ENCODE measurements around the gene ALDH8A1.

Gene ALDH8A1, protein sequence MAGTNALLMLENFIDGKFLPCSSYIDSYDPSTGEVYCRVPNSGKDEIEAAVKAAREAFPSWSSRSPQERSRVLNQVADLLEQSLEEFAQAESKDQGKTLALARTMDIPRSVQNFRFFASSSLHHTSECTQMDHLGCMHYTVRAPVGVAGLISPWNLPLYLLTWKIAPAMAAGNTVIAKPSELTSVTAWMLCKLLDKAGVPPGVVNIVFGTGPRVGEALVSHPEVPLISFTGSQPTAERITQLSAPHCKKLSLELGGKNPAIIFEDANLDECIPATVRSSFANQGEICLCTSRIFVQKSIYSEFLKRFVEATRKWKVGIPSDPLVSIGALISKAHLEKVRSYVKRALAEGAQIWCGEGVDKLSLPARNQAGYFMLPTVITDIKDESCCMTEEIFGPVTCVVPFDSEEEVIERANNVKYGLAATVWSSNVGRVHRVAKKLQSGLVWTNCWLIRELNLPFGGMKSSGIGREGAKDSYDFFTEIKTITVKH

DNA sequence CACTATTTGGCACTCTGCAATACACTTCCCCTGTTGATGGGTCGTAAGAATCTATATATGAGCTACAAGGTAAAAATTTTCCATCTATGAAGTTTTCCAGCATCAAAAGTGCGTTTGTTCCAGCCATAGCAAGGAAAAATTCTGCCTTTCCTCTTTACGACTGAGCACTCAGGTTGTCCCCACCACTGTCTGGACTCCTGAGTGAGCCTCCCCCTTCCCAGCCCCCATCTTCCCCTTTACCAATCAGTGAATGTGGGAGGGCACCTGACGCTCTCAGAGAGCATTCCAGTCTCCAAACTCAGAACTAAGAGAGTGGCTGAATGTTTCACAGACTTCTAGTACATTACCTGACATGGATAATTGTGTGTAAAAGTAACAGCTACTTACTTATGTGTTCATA lies at the start of gene ALDH8A1:
TSS of gene ALDH8A1 (minus strand) at position 175 of the 400 bp plus-strand sequence. CDS start at position 127, 48 bp downstream.
- DNase-seq: no peak

DNA sequence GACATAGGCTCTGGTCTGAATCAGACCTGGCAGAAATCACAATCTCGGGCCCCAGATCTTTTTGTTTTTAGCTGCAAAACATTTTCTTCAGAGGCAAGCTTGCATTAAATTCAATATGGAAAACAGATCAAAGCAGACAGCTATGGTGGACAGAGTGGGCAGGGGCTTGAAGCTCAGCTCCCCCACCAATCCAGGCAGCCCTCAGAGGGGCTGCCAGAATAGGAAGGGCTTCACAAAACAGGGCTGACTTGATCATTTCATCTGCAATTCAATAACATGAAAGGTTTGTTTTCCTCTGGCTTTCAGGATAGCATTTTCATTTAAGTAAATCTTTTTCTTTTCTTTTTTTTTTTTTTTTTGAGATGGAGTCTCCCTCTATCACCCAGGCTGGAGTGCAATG lies 49.2 kb upstream of the ALDH8A1 start:
- no peak for DNase-seq

GRCh38 chr6:134997133-134997995 lies 47.5 kb upstream of the ALDH8A1 start:
- no peak for DNase-seq

GRCh38 chr6:134995536-134995935 lies 45.6 kb upstream of the ALDH8A1 start:
- DNase-seq: no peak

- DNase-seq: no peak
Measured at GRCh38 chr6:134994431-134994830, 44.5 kb upstream of the ALDH8A1 start.

DNA sequence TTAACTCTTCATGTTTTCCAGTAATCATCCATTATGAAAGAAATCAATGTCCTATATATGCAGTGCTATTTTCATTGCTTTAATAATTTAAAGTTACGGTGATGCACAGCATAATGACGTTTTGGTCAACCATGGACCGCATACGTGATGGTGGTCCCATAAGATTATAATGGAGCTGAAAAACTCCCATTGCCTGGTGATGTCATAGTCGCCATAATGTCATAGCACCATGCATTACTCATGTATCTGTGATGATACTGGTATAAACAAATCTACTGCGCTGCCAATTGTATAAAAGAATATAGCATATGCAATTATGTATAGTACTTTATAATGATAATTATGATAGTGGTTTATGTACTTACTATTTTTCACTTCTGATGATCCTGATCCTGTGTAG lies 42.3 kb upstream of the ALDH8A1 start:
- no peak for DNase-seq

DNA sequence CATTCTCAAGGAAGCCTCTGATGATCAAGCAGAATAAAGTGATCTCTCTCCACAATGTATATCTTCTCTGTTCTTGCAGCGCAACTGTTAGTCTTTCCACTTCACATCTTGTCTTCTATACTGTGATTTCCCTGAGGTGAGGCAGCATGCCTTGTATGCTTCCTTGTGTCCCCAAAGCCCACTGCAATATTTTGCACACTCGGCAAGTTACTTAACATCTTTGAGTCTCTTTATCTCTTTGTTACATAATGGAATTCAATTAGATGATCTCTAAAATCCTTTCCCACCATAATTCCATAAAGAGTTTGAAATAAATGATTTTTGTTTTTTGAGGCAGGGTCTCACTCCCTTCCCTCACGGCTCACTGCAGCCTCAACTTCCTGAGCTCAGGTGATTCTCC lies 40.4 kb upstream of the ALDH8A1 start:
- no peak for DNase-seq

GRCh38 chr6:134984821-134985220 lies 34.9 kb upstream of the ALDH8A1 start:
- DNase-seq: no peak

- DNase-seq: no peak
Measured at GRCh38 chr6:134983823-134984222, 33.9 kb upstream of the ALDH8A1 start.

GRCh38 chr6:134982161-134982560 lies 32.3 kb upstream of the ALDH8A1 start:
- DNase-seq: no peak

DNA sequence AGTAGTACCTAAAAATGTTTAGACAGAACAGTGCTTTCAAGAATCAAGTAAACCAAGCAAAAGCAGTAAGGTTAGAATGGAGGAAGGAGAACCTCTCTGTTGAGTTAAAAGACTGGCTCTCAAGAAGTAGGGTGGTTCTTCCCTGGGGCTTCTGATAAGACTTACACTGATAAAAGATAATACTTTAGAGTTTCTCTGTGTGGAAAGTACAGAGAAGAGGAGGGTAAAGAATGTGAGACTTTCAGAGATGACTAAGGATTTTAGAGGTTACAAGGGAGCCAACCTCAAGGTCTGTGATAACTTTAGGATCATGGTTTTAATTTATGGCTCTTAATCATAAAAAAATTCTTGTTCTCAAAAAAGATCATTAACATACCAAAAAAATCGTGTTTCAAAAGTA lies 30.9 kb upstream of the ALDH8A1 start:
- DNase-seq: no peak

DNA sequence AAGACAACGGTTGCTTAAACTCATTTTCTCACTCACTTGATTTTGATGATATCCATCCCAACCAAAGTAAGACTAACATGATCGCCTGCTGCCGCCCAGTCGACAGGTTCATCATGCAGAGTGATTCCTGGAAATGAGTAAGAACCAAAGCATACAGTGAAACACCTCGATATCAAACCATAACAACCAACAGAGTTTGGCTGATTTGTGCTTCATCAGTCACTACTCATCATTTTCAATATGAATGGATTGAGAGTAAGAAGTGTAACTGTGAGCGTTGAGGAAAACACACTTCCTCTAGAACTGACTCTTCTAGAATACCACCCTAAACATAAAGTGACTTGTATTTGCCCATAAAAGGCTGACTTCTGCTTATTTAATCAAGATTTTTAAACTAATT lies 29.2 kb upstream of the ALDH8A1 start:
- no peak for DNase-seq

- DNase-seq: no peak
Measured at GRCh38 chr6:134974370-134974769, 24.5 kb upstream of the ALDH8A1 start.

GRCh38 chr6:134967711-134968110 lies 17.8 kb upstream of the ALDH8A1 start:
- no peak for DNase-seq

DNA sequence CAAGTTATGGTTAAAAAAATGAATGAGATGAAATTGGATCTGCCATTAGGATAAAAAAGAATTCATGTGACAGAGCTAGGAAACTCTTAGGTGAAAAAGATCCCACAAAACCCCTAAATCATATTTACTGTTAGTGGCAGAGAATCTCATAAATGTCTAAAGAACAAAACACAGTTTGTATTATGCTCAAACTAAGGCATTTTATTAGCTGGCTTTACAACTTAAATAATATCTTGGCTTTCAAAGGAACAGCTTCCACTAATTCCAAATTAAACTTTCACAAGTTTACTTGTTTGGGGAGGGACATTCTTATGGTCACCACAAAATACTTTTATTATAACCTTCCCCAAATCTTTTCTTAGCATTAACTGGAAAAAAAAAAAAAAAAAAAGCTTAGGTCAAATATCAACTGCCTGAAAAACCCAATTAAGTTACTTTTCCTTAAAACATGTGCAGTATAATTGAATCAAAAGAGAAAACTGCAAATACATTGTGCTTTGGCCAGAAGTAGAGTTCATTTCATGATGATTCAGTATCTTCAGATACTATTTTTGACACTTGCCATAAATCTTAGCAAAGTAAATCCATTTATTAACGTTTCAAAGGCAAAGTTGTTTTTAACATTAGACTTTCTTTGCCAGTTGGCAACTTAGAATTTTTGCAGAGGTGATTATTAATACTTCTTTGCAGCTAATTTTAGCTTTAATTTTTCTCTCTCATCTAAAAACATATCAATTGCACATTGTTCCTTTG lies 14.7 kb upstream of the ALDH8A1 start:
- DNase-seq: no peak

GRCh38 chr6:134962421-134962820 lies 12.5 kb upstream of the ALDH8A1 start:
- no peak for DNase-seq

GRCh38 chr6:134961366-134961765 lies 11.5 kb upstream of the ALDH8A1 start:
- DNase-seq: no peak

DNA sequence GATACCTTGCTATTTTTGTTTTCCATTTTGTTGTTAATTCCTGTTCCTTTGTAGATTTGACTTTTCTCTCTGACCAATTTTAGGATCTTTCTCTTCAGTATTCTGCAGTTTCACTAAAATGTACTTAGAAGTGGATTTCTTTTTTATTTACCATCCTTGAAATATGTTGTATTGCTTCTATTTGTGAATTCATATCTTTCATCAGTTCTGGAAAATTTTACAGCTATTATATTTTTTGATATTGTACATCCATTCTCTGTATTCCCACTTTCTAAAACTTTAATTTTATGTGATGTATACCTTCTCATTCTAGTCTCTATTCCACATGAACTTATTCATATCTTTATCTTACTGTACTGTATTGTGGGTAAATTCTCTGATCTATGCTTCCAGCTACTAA lies 9.7 kb upstream of the ALDH8A1 start:
- DNase-seq: no peak

DNA sequence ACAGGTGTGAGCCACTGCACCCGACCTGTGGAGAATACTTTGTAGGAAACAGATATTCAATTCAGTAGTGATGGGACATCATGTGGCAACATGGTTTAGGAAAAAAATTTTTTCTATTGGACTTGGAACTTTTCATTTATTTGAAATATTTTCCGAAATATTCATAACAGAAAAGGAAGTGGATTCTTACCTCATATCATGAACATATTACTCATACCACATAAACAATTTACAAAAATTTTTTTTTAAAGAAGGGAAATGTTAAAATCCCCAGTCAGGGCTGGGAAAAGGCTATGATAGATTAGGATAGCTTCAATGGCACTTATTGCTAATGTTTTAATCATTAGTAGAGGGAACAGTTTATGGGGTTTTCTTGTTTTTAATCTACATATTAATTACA lies 6.8 kb upstream of the ALDH8A1 start:
- DNase-seq: no peak

GRCh38 chr6:134956032-134956431 lies 6.1 kb upstream of the ALDH8A1 start:
- no peak for DNase-seq

DNA sequence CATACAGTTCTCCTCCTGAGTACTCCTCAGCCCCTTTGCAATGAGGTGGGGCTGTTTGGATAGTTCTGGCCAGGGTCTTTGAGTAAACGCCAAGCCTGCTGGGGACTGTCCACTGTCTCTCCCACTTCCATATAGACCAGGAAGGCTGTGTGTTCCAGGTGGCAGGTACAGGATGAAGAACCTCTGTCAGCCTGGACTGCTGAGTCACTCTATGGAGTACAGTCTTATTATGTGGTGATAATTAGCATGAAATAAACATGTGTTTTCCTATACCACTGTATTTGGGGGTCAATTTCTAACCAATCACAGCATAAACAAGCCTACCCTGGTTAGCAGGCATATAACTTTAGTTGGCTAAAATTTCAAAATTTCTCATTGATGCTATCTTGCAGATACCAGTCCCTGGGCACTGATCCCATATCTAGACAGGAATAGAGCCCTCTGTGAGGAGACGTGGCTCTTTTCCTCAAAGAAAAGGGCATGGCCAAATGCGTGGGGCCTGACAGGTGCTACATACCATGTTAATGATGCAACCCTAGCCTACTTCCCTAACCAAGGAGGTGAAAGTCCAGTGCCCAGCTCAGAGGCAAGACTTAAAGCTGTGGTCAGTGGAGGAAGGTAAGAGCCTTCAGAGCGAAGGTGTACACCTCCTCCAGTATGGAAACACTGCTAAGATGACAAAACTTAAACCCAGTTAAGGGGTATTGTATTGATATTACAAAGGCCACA lies 4.5 kb upstream of the ALDH8A1 start:
- DNase-seq: no peak

DNA sequence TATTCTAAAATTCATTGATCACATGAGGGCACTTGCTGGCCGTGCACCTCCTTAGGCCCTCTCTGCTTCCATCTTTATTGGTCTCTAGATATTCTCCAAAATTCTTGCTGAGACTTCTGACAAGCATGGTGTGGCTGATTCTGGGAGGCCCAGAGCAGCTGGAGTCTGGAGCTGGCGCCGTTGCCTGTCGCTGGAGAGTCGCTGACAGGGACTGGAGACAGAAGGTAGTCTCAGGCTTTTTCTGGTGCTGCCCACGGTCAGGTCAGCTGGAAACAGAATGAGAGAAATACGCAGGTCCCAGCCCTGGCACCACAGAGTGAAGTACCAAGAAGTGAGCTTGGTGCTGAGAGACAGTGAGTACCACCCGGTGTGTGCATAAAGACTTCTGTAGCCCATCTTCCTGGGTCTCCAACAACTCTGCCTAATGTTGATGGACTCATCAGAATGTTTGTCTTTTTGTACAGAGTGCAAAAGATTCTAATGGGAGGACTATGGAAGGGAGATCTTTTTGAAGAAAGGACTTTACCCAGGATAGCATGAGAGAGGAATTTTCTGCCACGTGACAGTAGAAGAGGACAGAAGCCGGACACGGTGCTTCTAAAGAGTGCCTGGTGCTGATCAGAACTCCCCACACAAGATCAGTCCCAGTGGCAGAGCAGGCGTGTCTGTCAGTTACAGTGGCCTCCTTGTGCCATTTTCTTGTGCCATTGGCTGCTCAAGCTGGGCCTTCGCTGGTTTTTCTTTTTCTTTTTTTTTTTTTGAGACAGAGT lies 1.8 kb upstream of the ALDH8A1 start:
- no peak for DNase-seq
